Suprapubic skin (tissue), 4 donors: ENCODE measurements around the gene SLC25A15. TPM values are rescaled to one million over a fixed set of nuclear protein-coding genes. Genes with fewer than 3 reads are reported as not detected.

Experiments used
- DNase-seq, 2 donors: peaks; one replicate each; pipeline ENCODE4 v3.0.0-alpha.2; 2019; ENCODE audit warnings: low spot score in 2 of 2
- H3K27ac ChIP-seq: fragments of 200-600 bp; sonication (generic); one replicate; pipeline ENCODE4 v1.5.1; 2019
- H3K27me3 ChIP-seq: fragments of 200-600 bp; sonication (generic); one replicate; pipeline ENCODE4 v1.5.1; 2019
- H3K36me3 ChIP-seq: fragments of 200-600 bp; sonication (generic); one replicate; pipeline ENCODE4 v1.5.1; 2019
- H3K4me1 ChIP-seq: fragments of 200-600 bp; sonication (generic); one replicate; pipeline ENCODE4 v1.5.1; 2019
- H3K4me3 ChIP-seq: fragments of 200-600 bp; sonication (generic); one replicate; pipeline ENCODE4 v1.5.1; 2019; ENCODE audit warnings: mild to moderate bottlenecking
- H3K9me3 ChIP-seq: fragments of 200-600 bp; sonication (generic); one replicate; pipeline ENCODE4 v1.5.1; 2019
- CTCF ChIP-seq, 2 donors: fragments of 200-600 bp in 1 of 2; fragments of 450-650 bp in 1 of 2; sonication (generic) in 1 of 2; IDR thresholded peaks; one replicate each; pipeline ENCODE4 v1.5.1; 2016 to 2019; ENCODE audit warnings: antibody characterized with exemption in 2 of 2, mild to moderate bottlenecking in 1 of 2, moderate library complexity in 1 of 2
- EP300 ChIP-seq: sonication (generic); formaldehyde crosslinking; IDR thresholded peaks from one replicate; pipeline ENCODE4 v1.6.1; 2017; ENCODE audit warnings: antibody characterized with exemption
- POLR2A ChIP-seq, 2 donors: fragments of 450-650 bp; IDR thresholded peaks; one replicate each; pipeline ENCODE4 v1.6.1; 2017; ENCODE audit warnings: antibody characterized with exemption in 2 of 2, mild to moderate bottlenecking in 2 of 2, moderate library complexity in 2 of 2
- POLR2AphosphoS5 ChIP-seq, 3 donors: sonication (generic); formaldehyde crosslinking; IDR thresholded peaks; one replicate each; pipeline ENCODE4 v1.6.1; 2017; ENCODE audit warnings: antibody characterized with exemption in 3 of 3
- WGBS: methylation state at CpG from one replicate; pipeline ENCODE4 v1.1.5; 2018; 5-methylcytosine and 5-hydroxymethylcytosine counted together
- total RNA-seq, 4 donors: library from RNA; depleted of rRNA; stranded (reverse); fragments of >200 nt; gene quantifications; one replicate each; pipeline ENCODE4 v1.1.0, GENCODE V29; 2016

Gene SLC25A15
- total RNA-seq, 4 donors from 2014 or later: 4.2 to 12.1 (median 6.6) TPM

- DNase-seq: no peak
- Histone ChIP-seq H3K27me3 (no peaks in the 10 kb centered on the region), H3K27ac (no peak overlapping the region), H3K36me3 (peaks cover 27% of the 10 kb centered on the region), H3K4me1 (no peaks in the 10 kb centered on the region), H3K9me3 (no peaks in the 10 kb centered on the region), H3K4me3 (no peak overlapping the region)
- TF ChIP-seq CTCF (IDR thresholded peaks at IDR 0.05): no peak
- TF ChIP-seq POLR2AphosphoS5 (IDR thresholded peaks at IDR 0.05): no peak
- TF ChIP-seq POLR2A (IDR thresholded peaks at IDR 0.05): no peak
- TF ChIP-seq EP300: no peak
- WGBS: 75% methylated on average over 1 of the region's 1 CpG
Observed at GRCh38 chr13:40762849-40763248, 26.6 kb upstream of the SLC25A15 start.

- no peak overlapping the region for H3K27ac ChIP-seq
- H3K27me3 ChIP-seq: no peaks in the 10 kb centered on the region
- TF ChIP-seq POLR2AphosphoS5 (IDR thresholded peaks at IDR 0.05): no peak
- TF ChIP-seq EP300: no peak
- TF ChIP-seq POLR2A (IDR thresholded peaks at IDR 0.05): no peak
- no peak for TF ChIP-seq CTCF (IDR thresholded peaks at IDR 0.05)
- 63% methylated on average over 3 of the region's 3 CpGs for WGBS
- peaks cover 19% of the 10 kb centered on the region for H3K36me3 ChIP-seq
- DNase-seq: no peak
- H3K4me1 ChIP-seq: peaks cover 5% of the 10 kb centered on the region
- H3K9me3 ChIP-seq: no peaks in the 10 kb centered on the region
- H3K4me3 ChIP-seq: no peak overlapping the region
Observed at GRCh38 chr13:40764587-40765403, 24.6 kb upstream of the SLC25A15 start.

- Histone ChIP-seq H3K36me3 (peaks cover 14% of the 10 kb centered on the region), H3K27me3 (no peaks in the 10 kb centered on the region), H3K27ac (no peak overlapping the region), H3K4me3 (no peak overlapping the region), H3K9me3 (no peaks in the 10 kb centered on the region), H3K4me1 (peaks cover 13% of the 10 kb centered on the region)
- no peak for TF ChIP-seq CTCF (IDR thresholded peaks at IDR 0.05)
- no peak for TF ChIP-seq EP300
- TF ChIP-seq POLR2A (IDR thresholded peaks at IDR 0.05): no peak
- no peak for TF ChIP-seq POLR2AphosphoS5 (IDR thresholded peaks at IDR 0.05)
- DNase-seq: no peak
- WGBS: 92% methylated on average over 1 of the region's 1 CpG
Observed at GRCh38 chr13:40765602-40766001, 23.8 kb upstream of the SLC25A15 start.

- H3K9me3 ChIP-seq: no peaks in the 10 kb centered on the region
- H3K4me3 ChIP-seq: peak overlapping the region; percentile 90
- DNase-seq: no peak
- H3K36me3 ChIP-seq: peaks cover 6% of the 10 kb centered on the region
- 82% methylated on average over 6 of the region's 6 CpGs for WGBS
- H3K27me3 ChIP-seq: no peaks in the 10 kb centered on the region
- TF ChIP-seq CTCF (IDR thresholded peaks at IDR 0.05): no peak
- no peak for TF ChIP-seq EP300
- TF ChIP-seq POLR2A (IDR thresholded peaks at IDR 0.05): no peak
- no peak for TF ChIP-seq POLR2AphosphoS5 (IDR thresholded peaks at IDR 0.05)
- peak overlapping the region; percentile 91 for H3K27ac ChIP-seq
- H3K4me1 ChIP-seq: peaks cover 17% of the 10 kb centered on the region
Observed at GRCh38 chr13:40769970-40770369, 19.4 kb upstream of the SLC25A15 start.

GRCh38 chr13:40770609-40770933 is 18.8 kb upstream of the SLC25A15 start:
- Histone ChIP-seq H3K27me3 (no peaks in the 10 kb centered on the region), H3K36me3 (peaks cover 6% of the 10 kb centered on the region), H3K9me3 (no peaks in the 10 kb centered on the region), H3K27ac (peak overlapping the region; percentile 91), H3K4me1 (peaks cover 17% of the 10 kb centered on the region), H3K4me3 (peak overlapping the region; percentile 90)
- under 1% methylated on average over 9 of the region's 9 CpGs for WGBS
- no peak for DNase-seq
- no peak for TF ChIP-seq POLR2AphosphoS5 (IDR thresholded peaks at IDR 0.05)
- TF ChIP-seq POLR2A (IDR thresholded peaks at IDR 0.05): no peak
- no peak for TF ChIP-seq CTCF (IDR thresholded peaks at IDR 0.05)
- TF ChIP-seq EP300: no peak
